ENCODE results near the gene CSE1L.
A peak's percentile ranks its signal among the peaks of the same experiment; 100 is the strongest.
"Not testable (repeated sequence)": the region's sequence is repeated elsewhere in the genome, so short reads cannot be mapped to it uniquely, and the experiment has no call there.

CSE1L gene, protein sequence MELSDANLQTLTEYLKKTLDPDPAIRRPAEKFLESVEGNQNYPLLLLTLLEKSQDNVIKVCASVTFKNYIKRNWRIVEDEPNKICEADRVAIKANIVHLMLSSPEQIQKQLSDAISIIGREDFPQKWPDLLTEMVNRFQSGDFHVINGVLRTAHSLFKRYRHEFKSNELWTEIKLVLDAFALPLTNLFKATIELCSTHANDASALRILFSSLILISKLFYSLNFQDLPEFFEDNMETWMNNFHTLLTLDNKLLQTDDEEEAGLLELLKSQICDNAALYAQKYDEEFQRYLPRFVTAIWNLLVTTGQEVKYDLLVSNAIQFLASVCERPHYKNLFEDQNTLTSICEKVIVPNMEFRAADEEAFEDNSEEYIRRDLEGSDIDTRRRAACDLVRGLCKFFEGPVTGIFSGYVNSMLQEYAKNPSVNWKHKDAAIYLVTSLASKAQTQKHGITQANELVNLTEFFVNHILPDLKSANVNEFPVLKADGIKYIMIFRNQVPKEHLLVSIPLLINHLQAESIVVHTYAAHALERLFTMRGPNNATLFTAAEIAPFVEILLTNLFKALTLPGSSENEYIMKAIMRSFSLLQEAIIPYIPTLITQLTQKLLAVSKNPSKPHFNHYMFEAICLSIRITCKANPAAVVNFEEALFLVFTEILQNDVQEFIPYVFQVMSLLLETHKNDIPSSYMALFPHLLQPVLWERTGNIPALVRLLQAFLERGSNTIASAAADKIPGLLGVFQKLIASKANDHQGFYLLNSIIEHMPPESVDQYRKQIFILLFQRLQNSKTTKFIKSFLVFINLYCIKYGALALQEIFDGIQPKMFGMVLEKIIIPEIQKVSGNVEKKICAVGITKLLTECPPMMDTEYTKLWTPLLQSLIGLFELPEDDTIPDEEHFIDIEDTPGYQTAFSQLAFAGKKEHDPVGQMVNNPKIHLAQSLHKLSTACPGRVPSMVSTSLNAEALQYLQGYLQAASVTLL

DNA sequence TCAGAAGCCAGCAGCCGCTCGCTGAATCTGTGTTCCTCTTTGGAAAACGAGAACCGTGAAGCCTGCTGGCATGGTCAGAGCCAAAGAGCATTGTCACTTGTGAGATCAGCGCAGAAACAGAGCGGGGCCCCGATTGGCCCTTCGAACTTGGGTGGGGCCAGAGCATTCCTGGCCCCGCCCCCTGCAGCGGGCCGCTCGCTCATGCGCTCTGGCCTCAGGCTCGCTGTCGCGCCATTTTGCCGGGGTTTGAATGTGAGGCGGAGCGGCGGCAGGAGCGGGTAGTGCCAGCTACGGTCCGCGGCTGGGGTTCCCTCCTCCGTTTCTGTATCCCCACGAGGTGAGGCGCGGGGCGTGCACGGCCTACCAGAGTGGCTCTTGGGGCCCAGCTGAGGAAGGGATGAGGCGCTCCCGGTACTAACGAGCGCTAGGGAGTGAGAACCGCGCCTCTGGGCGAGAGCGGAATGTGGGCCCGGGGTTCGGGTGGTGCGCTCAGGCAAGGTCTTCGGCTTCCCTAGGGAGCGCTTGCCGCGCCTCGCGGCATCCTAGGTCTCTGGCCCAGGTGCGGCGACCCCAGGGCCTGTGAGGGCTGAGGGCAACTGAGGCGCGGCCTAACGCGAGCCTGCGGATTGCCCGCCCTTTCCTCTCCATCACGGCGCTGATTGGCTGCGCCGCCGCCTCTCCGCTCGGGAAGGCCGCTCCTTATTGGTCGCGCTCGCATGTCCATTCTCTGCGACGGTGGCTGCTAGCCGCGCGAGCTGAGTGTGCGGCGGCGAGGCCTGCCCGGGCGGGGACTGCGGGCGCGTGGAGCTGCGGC lies at the start of gene CSE1L:
TSS of gene CSE1L (plus strand) at position 226 of the 814 bp plus-strand sequence. CDS start 12,152 bp downstream, outside the sequence.
- peak; percentile 88 to 93 for DNase-seq

DNA sequence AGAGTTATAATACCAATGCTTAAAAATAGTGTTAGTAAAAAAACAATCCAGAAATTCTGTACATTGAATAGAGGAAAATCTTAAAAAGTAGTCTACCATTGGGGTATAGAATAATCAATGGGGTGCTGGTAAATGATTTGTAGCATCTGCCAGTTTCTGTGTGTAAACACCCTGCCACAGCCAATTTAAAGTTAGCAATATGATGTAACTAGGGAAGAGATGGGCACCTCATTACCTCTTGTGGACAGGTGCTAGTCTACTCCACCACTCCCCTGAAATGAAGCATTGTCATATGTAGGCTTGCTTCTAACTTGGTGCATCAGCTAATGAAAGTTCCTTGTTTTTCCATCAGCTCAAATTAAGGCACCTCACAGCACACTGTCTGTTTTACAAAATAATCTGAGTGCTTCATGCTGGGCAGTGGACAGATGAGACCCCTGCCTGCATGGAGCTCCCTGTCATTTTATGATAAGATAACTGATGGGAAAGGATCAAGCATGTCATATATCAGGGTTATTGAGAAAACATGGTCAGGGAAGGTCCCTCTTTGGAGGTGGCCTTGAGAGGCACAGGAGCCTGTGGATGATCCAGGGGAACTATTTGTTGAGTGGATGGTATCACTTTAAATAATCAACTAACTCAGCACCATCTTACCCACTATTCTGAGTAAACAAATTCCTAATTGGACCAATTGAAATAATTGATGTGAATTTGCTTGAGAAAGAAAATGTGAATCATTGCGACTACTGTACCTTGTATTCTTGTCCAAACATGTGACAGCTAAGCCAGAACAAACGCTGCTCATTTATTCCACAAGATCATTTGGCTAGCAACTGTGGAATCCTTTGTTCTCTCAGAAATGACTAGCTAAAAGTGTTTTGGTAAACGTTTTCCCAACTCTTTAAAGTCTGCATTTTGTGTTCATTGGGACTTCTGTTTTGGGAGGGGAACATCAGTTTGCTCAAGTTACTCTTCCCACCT lies 45.9 kb upstream of the CSE1L start:
- no peak for DNase-seq

DNA sequence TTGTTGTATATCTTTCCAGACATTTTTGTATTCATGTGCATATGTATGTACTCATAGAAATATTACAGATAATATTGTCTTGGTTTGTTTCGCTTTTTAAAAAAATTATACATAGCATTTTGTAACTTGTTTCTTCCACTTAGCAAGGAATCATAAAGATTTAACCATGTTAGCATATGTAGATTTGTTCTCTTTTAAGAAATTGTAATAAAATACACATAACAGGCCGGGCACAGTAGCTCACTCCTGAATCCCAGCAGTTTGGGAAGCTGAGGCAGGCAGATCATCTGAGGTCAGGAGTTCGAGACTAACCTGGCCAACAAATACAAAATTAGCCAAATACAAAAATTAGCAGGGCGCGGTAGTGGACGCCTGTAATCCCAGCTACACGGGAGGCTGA lies 44.4 kb upstream of the CSE1L start:
- no peak for DNase-seq

DNA sequence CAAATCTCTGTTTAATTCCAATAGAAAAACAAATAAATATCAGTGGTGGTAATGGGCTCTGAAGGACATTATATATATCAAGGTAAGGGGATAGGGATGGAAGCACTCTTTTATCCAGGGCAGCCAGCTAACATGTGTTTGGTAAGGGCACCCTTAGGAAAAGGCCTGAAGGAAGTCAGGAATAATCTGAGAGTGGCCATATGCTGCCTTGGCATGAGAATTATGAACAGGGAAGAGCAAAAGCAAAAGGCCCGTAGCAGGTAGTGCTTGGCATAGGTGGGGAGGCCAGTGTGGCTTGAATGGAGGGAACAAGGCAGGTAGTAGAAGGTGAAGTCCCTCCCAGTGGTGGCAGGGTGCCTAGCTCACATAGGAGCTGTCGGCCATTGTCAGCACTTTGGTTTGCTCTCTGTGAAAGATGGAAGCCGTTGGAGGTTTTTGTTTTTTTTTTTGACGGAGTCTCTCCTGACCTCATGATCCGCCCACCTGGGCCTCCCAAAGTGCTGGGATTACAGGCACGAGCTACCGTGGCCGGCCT lies 39.6 kb upstream of the CSE1L start:
- no peak for DNase-seq

DNA sequence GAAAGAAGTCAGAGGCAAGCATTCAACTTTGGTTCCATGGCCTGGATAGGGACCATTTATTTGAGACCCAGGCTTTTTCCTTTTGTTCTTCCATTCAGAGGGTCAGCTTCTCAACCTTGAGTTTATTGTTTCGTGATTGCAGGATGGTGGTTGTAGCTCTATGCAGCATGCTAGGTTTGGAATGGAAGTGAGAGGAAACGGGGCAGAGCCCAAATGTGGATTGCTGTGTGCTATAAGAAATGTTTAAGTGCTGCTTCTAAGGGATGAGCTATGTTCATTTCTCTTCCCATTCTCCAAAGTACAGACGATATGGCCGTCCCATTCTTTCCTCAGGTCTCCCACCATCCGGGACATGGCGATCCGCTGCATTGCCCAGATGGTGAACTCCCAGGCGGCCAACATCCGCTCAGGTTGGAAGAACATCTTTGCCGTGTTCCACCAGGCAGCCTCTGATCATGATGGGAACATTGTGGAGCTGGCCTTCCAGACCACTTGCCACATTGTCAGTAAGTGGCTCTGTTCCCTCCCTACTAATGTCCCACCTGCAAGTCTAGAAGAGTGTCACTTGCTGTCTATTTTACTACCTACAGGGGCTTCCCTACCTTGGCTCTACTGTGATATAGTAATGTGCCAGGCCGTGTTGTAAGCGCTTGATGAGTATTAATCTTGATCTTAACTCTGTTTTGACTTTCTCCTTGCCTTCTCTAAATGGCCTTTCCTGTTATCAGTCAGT lies 36.0 kb upstream of the CSE1L start:
- no peak for DNase-seq

DNA sequence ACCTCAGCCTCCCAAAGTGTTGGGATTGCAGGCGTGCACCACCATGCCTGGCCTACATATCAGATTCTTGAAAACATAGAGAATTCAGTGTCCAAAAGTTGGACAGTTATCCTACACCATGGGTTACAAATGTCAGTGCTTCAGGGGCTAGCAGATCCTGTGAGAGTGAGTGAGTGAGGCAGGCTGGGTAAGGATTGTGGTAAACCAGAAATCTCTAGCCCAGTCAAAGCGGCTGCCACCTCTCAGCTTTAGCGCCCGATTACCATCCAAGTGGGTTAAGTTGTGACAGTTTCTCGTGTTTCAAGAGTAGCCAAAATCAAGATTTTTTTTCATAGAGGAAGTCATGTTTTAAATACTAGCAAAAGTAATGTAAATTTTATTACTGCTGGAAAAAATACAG lies 21.9 kb upstream of the CSE1L start:
- no peak for DNase-seq

DNA sequence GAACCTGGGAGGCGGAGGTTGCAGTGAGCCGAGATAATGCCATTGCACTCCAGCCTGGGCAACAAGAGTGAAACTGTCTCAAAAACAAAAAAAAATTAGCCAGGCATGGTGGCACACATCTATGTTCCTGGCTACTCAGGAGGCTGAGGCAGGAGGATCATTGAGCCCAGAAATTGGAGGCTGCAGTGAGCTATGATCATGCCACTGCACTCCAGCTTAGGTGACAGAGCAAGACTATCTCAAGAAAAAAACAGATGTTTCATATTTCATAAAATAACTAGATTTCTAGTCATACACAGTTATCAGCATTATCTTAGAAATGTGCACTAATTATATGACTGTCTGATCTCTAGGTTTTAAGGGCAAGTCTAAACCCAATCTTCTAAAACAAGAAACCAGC lies 17.9 kb upstream of the CSE1L start:
- not testable (repeated sequence) for DNase-seq

DNA sequence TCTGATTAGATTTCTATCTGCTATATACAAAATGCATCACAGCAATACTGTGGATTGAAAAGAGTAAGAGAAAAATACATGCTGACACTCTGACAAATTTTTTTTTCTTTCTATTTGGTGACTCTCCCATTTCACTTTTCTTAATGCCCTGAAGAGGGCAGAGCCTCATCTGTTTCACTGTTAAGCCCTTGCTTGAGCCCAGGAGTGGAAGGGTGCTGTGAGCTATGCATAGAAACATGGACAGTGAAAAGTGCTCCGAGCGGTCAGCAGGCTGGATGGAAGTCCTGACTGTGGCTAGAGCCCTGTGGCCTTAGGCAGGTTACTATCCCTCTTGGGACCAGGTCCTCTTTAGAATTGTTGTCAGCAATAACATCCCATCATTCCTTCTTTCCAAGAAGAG lies 17.4 kb upstream of the CSE1L start:
- peak in 1 of 2 experiments; percentile 6 for DNase-seq

DNA sequence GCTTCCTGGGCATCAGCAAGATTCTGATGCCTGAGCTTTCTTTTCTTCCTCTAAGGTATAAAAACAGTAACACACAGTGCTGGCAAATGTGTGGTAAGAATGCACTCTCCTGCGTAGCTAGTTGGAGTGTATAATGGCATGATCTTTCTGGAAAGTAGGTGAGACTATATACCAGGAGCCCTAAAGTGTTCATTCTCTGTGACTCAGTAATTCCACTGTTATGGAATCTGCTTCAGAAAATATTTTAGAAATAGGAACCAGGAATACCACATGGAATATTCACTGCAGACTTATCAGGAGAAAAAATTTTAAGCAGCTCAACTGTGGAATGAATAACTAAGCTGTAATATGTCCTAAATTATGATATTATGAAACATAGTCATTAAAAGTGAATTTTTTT lies 16.9 kb upstream of the CSE1L start:
- DNase-seq = no peak

DNA sequence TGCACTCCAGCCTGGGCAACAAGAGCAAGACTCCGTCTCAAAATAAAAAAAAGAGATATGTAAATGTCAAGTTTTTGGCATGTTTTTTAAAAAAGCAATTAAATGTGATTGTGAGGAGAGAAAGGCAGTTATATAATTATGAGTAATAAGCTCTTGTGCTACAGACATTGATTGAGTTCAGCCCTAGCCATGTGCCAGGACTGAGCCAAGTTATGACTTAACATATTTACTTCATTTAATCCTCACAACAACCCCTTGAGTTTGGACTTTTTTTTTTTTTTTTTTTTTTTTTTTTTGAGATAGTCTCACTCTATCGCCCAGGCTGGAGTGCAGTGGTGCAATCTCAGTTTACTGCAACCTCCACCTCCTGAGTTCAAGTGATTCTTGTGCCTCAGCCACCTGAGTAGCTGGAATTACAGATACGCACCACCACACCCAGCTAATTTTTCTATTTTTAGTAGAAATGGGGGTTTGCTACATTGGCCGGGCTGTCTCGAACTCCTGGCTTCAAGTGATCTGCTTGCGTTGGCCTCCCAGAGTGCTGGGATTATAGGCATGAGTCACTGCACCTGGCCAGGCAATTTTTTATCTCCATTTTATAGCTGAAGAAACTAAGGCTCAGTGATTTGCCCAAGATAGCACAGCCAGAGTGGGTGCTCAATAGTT lies 15.0 kb upstream of the CSE1L start:
- DNase-seq = no peak

DNA sequence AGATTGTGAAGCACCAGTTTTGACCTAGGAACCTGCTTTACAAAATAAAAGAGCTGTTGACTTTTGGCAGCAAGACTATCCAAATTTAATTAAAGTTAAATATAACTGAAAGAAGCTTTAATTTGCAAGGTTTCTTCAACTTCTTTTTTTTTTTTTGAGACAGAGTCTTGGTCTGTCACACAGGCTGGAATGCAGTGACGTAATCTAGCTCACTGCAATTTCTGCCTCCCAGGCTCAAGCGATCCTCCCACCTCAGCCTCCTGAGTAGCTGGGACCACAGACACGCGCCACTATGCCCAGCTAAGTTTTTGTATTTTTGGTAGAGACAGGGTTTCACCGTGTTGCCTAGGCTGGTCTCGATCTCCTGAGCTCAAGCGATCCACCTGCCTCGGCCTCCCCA lies 13.7 kb upstream of the CSE1L start:
- DNase-seq = no peak

DNA sequence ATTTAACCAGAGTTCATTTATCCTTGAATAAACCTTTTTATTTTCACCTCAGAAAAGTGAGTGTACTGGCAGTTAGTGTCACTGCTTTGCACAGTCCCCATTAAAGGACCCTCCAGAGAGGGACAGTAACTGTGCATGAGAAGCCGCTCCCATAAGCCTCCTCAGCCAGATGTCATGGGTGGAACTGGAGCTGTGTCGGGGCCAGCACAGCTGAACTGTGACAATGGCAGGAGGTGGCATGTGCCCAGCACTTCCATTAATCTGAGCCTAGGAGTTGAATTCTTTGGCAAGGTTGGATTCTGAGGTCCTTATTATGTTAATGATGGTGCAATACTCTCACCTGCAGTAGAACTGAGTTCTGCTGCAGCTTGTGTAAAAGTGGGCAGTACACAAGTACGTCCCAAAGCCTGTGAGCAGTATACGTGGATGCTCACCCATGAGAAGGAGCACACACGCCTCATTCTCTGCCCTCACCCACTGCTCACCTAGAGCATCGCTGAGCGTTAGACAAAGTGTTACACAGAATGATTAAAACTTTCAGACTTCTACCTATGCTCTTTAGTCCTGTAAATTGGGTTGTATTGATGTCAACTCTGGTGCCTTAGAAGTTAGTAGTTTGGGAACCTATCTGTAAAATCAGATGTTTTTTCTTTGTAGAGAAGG lies 11.9 kb upstream of the CSE1L start:
- DNase-seq = peak in 1 of 2 experiments; percentile 37

DNA sequence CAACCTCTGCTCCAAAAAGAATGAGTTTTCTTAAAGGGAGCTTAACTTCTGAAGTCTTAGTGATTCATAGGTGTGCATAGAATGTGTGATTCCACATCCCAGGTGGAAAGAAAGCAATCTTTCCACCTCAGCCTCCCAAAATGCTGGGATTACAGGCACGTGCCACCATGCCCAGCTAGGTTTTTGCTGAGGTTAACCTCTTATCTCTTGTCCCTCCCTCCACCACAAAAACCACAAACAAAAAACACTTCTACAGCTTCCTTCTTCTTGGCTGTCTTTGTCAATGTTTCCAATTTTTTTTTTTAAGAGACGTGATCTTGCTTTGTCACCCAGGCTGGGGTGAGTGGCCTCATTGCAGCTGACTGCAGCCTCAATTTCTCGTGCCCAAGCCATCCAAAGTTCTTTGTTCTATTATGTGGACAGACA lies 8.1 kb upstream of the CSE1L start:
- DNase-seq = no peak

DNA sequence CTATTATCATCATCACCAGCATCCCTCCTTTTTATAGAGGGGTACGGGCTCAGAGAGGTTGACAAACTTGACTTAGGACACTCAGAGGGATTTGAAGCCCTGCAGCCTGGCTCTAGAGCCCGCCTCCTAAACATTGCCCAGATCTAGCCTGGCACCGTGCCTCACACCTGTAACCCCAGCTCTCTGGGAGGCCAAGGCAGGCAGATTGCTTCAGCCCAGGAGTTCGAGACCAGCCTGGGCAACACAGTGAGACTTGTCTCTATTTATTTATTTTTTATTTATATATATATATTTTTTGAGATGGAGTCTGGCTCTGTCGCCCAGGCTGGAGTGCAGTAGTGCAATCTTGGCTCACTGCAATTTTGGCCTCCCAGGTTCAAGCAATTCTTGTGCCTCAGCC lies 6.3 kb upstream of the CSE1L start:
- DNase-seq = no peak

DNA sequence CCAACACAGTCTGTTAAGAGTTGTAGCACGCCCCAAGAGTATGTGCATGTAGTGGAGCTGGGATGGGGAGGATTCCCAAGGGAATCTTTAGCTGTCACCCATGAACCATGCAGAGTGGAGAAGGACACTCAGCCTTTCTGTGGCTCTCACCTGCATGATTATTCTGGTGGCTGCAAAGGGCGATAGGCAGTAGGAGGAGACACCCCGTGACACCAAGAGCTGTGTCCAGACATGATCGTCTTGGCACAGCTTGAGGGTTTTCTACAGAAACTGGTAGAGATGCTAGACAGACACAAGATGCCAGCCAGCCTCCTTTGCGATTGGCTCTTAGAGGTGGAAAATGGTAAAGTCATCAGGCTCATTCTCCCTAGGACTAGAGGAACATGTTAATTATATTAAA lies 3.1 kb upstream of the CSE1L start:
- no peak for DNase-seq

DNA sequence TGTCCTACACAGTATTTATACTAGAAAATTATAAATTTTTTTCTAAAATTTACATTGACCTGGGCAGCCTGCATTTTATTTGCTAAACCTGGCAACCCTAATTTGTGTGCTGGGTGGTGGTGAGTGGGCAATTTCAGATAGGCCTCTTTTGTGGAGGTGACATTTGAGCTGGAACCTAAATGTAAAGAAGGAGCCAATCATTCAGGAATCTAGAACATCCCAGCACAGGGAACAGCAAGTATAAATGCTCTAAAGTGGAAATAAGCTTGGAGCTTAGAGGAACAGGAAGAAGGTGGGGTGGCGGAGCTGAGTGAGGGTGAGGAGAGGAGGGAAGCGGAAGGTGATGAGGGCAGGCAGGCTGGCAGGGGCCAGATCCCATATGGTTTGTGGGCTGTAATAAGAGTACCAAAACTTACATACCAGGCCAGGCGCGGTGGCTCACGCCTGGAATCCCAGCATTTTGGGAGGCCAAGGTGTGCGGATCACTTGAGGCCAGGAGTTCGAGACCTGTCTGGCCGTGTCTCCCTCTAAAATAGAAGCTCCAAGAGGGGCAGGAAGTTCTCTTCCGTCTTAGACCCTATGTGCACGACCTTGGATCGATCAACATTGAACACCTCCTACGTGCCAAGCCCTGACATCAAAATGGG lies 549 bp upstream of the CSE1L start:
- DNase-seq = peak; percentile 30 to 35

DNA sequence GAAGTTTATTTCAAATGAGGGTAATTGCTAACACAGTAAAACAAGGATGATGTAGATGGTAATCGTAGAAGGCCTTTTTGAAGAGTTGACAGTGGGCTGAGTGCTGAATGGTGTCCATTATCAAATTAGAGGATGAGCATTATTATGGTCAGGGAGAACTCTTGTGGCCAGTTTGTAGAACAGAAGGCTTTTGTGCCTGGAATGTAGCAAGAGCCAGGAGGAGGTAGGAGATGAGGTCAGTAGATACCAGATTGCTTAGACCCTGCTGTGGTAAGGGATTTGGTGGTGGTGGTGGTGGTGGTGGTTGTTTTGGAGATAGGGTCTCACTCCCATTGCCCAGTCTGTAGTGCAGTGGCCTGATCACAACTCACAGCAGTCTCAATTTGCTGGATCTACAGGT lies 6.2 kb downstream of the CSE1L start:
- no peak for DNase-seq

DNA sequence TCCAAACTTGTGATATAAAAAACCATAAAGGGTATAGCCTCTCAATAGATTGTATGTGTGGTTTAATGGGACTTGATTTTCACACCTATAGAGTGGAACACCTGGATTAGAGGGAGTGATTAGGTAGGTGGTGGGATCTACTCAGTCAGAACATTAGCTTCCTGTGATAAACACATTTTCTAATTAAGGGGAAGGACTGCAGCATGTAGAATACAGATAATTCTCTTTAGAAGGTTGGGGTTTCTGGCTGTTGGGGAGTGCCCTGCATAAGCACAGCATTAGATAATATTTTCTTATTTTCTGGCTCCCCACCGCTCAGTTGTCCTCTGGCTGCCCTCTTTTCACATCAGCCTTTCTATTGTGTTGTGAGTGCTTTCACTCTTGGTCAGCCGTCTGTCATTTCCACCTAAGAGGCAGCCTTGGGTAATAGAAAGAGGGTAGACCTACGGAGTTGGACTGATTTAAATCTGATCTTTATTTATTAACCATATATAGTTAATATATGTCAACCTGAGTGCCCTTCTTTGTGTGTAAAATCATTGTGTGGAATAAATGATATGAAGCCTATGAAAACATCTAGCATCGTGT lies 8.0 kb downstream of the CSE1L start:
- no peak for DNase-seq

DNA sequence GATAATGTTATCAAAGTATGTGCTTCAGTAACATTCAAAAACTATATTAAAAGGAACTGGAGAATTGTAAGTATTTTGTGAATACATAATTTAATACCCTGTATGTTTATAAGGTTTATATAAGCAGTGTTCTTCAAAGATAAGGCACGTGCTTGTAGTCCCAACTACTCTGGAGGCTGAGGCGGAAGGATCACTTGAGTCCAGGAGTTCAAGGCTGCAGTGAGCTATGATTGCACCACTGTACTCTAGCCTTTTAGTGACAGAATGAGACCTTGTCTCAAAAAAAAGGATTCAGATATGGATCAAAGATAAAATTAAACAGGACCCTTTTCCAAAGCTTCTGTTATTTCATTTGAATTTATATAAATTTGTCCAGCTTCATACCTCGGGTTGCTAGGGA lies 17.2 kb downstream of the CSE1L start:
- no peak for DNase-seq

Measured in NCI-H524 (cell line).